HepG2 (cell line): ENCODE results near the gene CPVL. TPM values are rescaled to one million over a fixed set of nuclear protein-coding genes. Genes with fewer than 3 reads are reported as not detected.

Experiments used
- ESRRA ChIP-seq: sonication (generic); formaldehyde crosslinking; IDR thresholded peaks from 2 replicates; pipeline ENCODE4 v1.5.1; 2020; ENCODE audit warnings: mild to moderate bottlenecking, low read depth, missing genetic modification reagents
- FOSL2 ChIP-seq: sonication (generic); formaldehyde crosslinking; IDR thresholded peaks from 2 replicates; pipeline ENCODE4 v1.4.0; 2020; ENCODE audit warnings: missing genetic modification reagents
- FOXA1 ChIP-seq, 2 experiments: fragments of 450-650 bp in 1 of 2; sonication (generic) in 1 of 2; formaldehyde crosslinking in 1 of 2; IDR thresholded peaks; 2 replicates each; pipeline versions ENCODE4 v1.4.0 to v1.6.1; 2016 to 2020; ENCODE audit warnings: missing genetic modification reagents in 1 of 2
- FOXP1 ChIP-seq, 2 experiments: fragments of 450-650 bp in 1 of 2; IDR thresholded peaks; 2 replicates each; pipeline ENCODE4 v1.6.1; 2017 to 2018; ENCODE audit warnings: antibody characterized with exemption in 1 of 2
- HNF4A ChIP-seq: sonication (generic); formaldehyde crosslinking; IDR thresholded peaks from 2 replicates; pipeline ENCODE4 v1.4.0; 2020; ENCODE audit warnings: missing genetic modification reagents
- KDM1A ChIP-seq: IDR thresholded peaks from 2 replicates; pipeline ENCODE4 v1.6.1; 2016; ENCODE audit warnings: missing compliant biosample characterization
- MZF1 ChIP-seq: sonication (generic); formaldehyde crosslinking; IDR thresholded peaks from 2 replicates; pipeline ENCODE4 v1.8.1; 2023; ENCODE audit warnings: mild to moderate bottlenecking, missing genetic modification reagents, borderline replicate concordance
- NRL ChIP-seq: sonication (generic); formaldehyde crosslinking; IDR thresholded peaks from 2 replicates; pipeline ENCODE4 v1.5.0; 2020; ENCODE audit warnings: missing genetic modification reagents, mild to moderate bottlenecking, moderate library complexity, borderline replicate concordance
- PHF8 ChIP-seq: sonication (generic); formaldehyde crosslinking; IDR thresholded peaks from 2 replicates; pipeline ENCODE4 v1.5.0; 2020; ENCODE audit warnings: missing genetic modification reagents
- SALL1 ChIP-seq: sonication (generic); formaldehyde crosslinking; IDR thresholded peaks from 2 replicates; pipeline ENCODE4 v1.8.0; 2022; ENCODE audit warnings: mild to moderate bottlenecking, missing genetic modification reagents
- SMC3 ChIP-seq: IDR thresholded peaks from 2 replicates; pipeline ENCODE4 v1.6.1; 2011; ENCODE audit warnings: low read length, improper control_type of control experiment
- TCF7 ChIP-seq: sonication (generic); IDR thresholded peaks from 2 replicates; pipeline ENCODE4 v1.6.1; 2016; ENCODE audit warnings: antibody characterized with exemption, low read depth
- ZBTB42 ChIP-seq: sonication (generic); formaldehyde crosslinking; IDR thresholded peaks from 2 replicates; pipeline ENCODE4 v1.5.0; 2020; ENCODE audit warnings: mild to moderate bottlenecking, missing genetic modification reagents
- ZMYM4 ChIP-seq: sonication (generic); formaldehyde crosslinking; IDR thresholded peaks from 2 replicates; pipeline ENCODE4 v1.8.1; 2023; ENCODE audit warnings: mild to moderate bottlenecking, missing genetic modification reagents
- ZNF224 ChIP-seq: sonication (generic); formaldehyde crosslinking; IDR thresholded peaks from 2 replicates; pipeline ENCODE4 v1.5.0; 2020; ENCODE audit warnings: mild to moderate bottlenecking, missing genetic modification reagents
- ZNF501 ChIP-seq: sonication (generic); formaldehyde crosslinking; IDR thresholded peaks from 2 replicates; pipeline ENCODE4 v1.5.1; 2020; ENCODE audit warnings: mild to moderate bottlenecking, moderate library complexity, missing genetic modification reagents
- ZSCAN25 ChIP-seq: sonication (generic); formaldehyde crosslinking; IDR thresholded peaks from 2 replicates; pipeline ENCODE4 v1.8.0; 2022; ENCODE audit warnings: mild to moderate bottlenecking, missing genetic modification reagents
- polyA plus RNA-seq, 8 experiments: library from polyadenylated mRNA; depleted of rRNA in 3 of 8; stranded (reverse) in 7 of 8; unstranded in 1 of 8; fragments of >200 nt; fragmentation: Illumina TruSeq in 4 of 8; extraction: Trizol in 4 of 8; gene quantifications; 2 replicates each; pipeline versions ENCODE4 v1.2.1 to v1.2.3, GENCODE V29; 2011 to 2016; ENCODE audit warnings: low read depth in 4 of 8, missing spikeins in 1 of 8, mixed read lengths in 1 of 8; ENCODE audit not compliant: insufficient read depth in 1 of 8
- total RNA-seq, 5 experiments: library from RNA; depleted of rRNA; stranded (reverse); fragments of >200 nt; fragmentation: Illumina TruSeq; extraction: Trizol; gene quantifications; 2 replicates each; pipeline ENCODE4 v1.2.3, GENCODE V29; 2016; ENCODE audit warnings: low read depth in 1 of 5
- TF ChIP-seq, protein P1 (sequence below): IDR thresholded peaks from 2 replicates; pipeline ENCODE4 v1.6.1; 2016; ENCODE audit warnings: low read depth, borderline replicate concordance
- TF ChIP-seq, protein P2 (sequence below), 2 experiments: sonication (generic) in 1 of 2; formaldehyde crosslinking in 1 of 2; IDR thresholded peaks; 2 replicates each; pipeline versions ENCODE4 v1.6.1 to v1.9.0; 2014 to 2022; ENCODE audit warnings: antibody characterized with exemption in 1 of 2, borderline replicate concordance in 1 of 2, inconsistent platforms in 1 of 2, low read depth in 1 of 2, missing genetic modification reagents in 1 of 2
- TF ChIP-seq, protein P3 (sequence below): IDR thresholded peaks from 2 replicates; pipeline ENCODE4 v1.6.1; 2018; ENCODE audit warnings: missing genetic modification reagents, mild to moderate bottlenecking, missing compliant biosample characterization
- TF ChIP-seq, protein P4 (sequence below): sonication (generic); formaldehyde crosslinking; IDR thresholded peaks from 2 replicates; pipeline ENCODE4 v1.8.1; 2023; ENCODE audit warnings: missing genetic modification reagents, inconsistent platforms, borderline replicate concordance

The CPVL gene
- total and polyA plus RNA-seq, 2 of the 13 experiments (the other 11 are each of a cell fraction or from before 2014, with no cell fraction given): 59.2 to 294 TPM

DNA sequence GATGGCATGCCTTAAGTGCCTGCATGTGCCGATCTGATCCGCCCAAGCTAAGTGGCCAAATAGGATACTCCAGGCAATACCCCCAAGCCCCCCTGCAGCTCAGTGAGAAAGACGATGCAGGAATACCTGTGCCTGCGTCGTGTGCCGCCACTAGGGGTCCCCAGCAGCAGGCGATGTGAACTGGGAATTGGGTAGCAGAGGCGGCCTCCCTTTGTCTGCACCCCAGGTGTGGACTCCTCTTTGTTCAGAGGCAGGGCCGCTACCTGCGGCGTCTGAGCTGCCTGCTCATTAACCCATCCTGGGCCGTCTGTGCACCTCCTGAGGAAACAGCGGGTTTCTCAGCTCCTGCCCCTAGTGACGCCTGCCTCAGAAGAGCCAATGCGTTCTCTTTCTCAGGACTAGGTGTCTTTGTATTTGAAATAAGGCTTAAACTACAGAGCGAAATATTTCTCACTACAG is 43.4 kb upstream of the CPVL start (continued):
- TF ChIP-seq FOSL2 (CRISPR knock-in tag): 0 out of 2 replicates have a peak, but pooled peaks have one; percentile 52
- TF ChIP-seq, protein P1, sequence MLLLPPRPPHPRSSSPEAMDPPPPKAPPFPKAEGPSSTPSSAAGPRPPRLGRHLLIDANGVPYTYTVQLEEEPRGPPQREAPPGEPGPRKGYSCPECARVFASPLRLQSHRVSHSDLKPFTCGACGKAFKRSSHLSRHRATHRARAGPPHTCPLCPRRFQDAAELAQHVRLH: peak; percentile 11; the same call in 1 of the 2 replicates
- TF ChIP-seq ZBTB42: 0 out of 2 replicates have a peak, but pooled peaks have one; percentile 27
- peak; percentile 42; the same call in 1 of the 2 replicates for TF ChIP-seq NRL (CRISPR knock-in tag)
- 0 out of 2 replicates have a peak, but pooled peaks have one; percentile 24 for TF ChIP-seq PHF8 (CRISPR knock-in tag)
- TF ChIP-seq ZSCAN25 (CRISPR knock-in tag): no peak
- TF ChIP-seq ZMYM4 (CRISPR knock-in tag): peak; percentile 72; the same call in 1 of the 2 replicates
- 0 out of 2 replicates have a peak, but pooled peaks have one; percentile 65 for TF ChIP-seq ZNF224 (CRISPR knock-in tag)
- TF ChIP-seq, protein P2, sequence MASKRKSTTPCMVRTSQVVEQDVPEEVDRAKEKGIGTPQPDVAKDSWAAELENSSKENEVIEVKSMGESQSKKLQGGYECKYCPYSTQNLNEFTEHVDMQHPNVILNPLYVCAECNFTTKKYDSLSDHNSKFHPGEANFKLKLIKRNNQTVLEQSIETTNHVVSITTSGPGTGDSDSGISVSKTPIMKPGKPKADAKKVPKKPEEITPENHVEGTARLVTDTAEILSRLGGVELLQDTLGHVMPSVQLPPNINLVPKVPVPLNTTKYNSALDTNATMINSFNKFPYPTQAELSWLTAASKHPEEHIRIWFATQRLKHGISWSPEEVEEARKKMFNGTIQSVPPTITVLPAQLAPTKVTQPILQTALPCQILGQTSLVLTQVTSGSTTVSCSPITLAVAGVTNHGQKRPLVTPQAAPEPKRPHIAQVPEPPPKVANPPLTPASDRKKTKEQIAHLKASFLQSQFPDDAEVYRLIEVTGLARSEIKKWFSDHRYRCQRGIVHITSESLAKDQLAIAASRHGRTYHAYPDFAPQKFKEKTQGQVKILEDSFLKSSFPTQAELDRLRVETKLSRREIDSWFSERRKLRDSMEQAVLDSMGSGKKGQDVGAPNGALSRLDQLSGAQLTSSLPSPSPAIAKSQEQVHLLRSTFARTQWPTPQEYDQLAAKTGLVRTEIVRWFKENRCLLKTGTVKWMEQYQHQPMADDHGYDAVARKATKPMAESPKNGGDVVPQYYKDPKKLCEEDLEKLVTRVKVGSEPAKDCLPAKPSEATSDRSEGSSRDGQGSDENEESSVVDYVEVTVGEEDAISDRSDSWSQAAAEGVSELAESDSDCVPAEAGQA (IDR thresholded peaks at IDR 0.05; ENCODE audit: low read depth): no peak
- TF ChIP-seq, protein P2 (CRISPR knock-in tag; IDR thresholded peaks at IDR 0.05; ENCODE audit: borderline replicate concordance): no peak
- no peak for TF ChIP-seq FOXP1 (IDR thresholded peaks at IDR 0.05)
- peak; percentile 34; the same call in 1 of the 2 replicates for TF ChIP-seq FOXP1 (CRISPR knock-in tag; IDR thresholded peaks at IDR 0.05)
- TF ChIP-seq ZNF501: peak; percentile 46; the same call in 1 of the 2 replicates
- peak; percentile 72 for TF ChIP-seq SMC3
- TF ChIP-seq HNF4A (CRISPR knock-in tag): 0 out of 2 replicates have a peak, but pooled peaks have one; percentile 6
- TF ChIP-seq ESRRA (CRISPR knock-in tag): peak; percentile 24; the same call in 1 of the 2 replicates
- peak; percentile 23; the same call in 1 of the 2 replicates for TF ChIP-seq KDM1A (CRISPR knock-in tag)
- peak; percentile 46; the same call in 1 of the 2 replicates for TF ChIP-seq TCF7
- TF ChIP-seq FOXA1 (IDR thresholded peaks at IDR 0.05): no peak
- peak; percentile 23; the same call in 1 of the 2 replicates for TF ChIP-seq FOXA1 (CRISPR knock-in tag; IDR thresholded peaks at IDR 0.05)
- TF ChIP-seq SALL1: peak; percentile 88
- TF ChIP-seq, protein P3, sequence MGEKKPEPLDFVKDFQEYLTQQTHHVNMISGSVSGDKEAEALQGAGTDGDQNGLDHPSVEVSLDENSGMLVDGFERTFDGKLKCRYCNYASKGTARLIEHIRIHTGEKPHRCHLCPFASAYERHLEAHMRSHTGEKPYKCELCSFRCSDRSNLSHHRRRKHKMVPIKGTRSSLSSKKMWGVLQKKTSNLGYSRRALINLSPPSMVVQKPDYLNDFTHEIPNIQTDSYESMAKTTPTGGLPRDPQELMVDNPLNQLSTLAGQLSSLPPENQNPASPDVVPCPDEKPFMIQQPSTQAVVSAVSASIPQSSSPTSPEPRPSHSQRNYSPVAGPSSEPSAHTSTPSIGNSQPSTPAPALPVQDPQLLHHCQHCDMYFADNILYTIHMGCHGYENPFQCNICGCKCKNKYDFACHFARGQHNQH: no peak
- TF ChIP-seq, protein P4, sequence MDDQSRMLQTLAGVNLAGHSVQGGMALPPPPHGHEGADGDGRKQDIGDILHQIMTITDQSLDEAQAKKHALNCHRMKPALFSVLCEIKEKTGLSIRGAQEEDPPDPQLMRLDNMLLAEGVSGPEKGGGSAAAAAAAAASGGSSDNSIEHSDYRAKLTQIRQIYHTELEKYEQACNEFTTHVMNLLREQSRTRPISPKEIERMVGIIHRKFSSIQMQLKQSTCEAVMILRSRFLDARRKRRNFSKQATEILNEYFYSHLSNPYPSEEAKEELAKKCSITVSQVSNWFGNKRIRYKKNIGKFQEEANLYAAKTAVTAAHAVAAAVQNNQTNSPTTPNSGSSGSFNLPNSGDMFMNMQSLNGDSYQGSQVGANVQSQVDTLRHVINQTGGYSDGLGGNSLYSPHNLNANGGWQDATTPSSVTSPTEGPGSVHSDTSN (CRISPR knock-in tag): no peak
- TF ChIP-seq MZF1: no peak
